Ishikawa (cell line): ENCODE results near the gene SNX17.
A peak's percentile ranks its signal among the peaks of the same experiment; 100 is the strongest.

ENCODE experiments used
- CEBPB ChIP-seq: IDR thresholded peaks from 2 replicates; pipeline ENCODE4 v1.6.1; 2012
- CREB1 ChIP-seq: IDR thresholded peaks from 2 replicates; pipeline ENCODE4 v1.6.1; 2012; ENCODE audit warnings: low read depth
- EGR1 ChIP-seq: IDR thresholded peaks from 2 replicates; pipeline ENCODE4 v1.6.1; 2012
- EP300 ChIP-seq: IDR thresholded peaks from 2 replicates; pipeline ENCODE4 v1.6.1; 2012; ENCODE audit warnings: borderline replicate concordance
- FOXM1 ChIP-seq: IDR thresholded peaks from 2 replicates; pipeline ENCODE4 v1.6.1; 2012; ENCODE audit warnings: low read depth, borderline replicate concordance
- MAX ChIP-seq: IDR thresholded peaks from 2 replicates; pipeline ENCODE4 v1.6.1; 2012
- NFIC ChIP-seq: IDR thresholded peaks from 2 replicates; pipeline ENCODE4 v1.6.1; 2012
- RAD21 ChIP-seq: IDR thresholded peaks from 2 replicates; pipeline ENCODE4 v1.6.1; 2012; ENCODE audit warnings: low read depth
- REST ChIP-seq: IDR thresholded peaks from 2 replicates; pipeline ENCODE4 v1.6.1; 2012; ENCODE audit warnings: low read depth, mild to moderate bottlenecking
- TAF1 ChIP-seq: IDR thresholded peaks from 2 replicates; pipeline ENCODE4 v1.6.1; 2012; ENCODE audit warnings: low read depth, mild to moderate bottlenecking
- TCF12 ChIP-seq: IDR thresholded peaks from 2 replicates; pipeline ENCODE4 v1.6.1; 2012; ENCODE audit warnings: low read depth
- TEAD4 ChIP-seq: IDR thresholded peaks from 2 replicates; pipeline ENCODE4 v1.6.1; 2012
- USF1 ChIP-seq: IDR thresholded peaks from 2 replicates; pipeline ENCODE4 v1.6.1; 2012
- YY1 ChIP-seq: IDR thresholded peaks from 2 replicates; pipeline ENCODE4 v1.6.1; 2012; ENCODE audit warnings: low read depth
- ZBTB7A ChIP-seq: IDR thresholded peaks from 2 replicates; pipeline ENCODE4 v1.6.1; 2012; ENCODE audit warnings: low read depth

SNX17 gene

GRCh38 chr2:27370026-27370815 is at the start of gene SNX17, which contains the start of gene EIF2B4:
SNX17 (plus strand) TSS chr2:27370616; CDS start chr2:27370744, 128 bp downstream.
EIF2B4 (minus strand) TSS chr2:27370338; CDS start chr2:27370314, 24 bp downstream.
- TF ChIP-seq CREB1: peak; percentile 72
- TF ChIP-seq EGR1: peak; percentile 49; the same call in 1 of the 2 replicates
- no peak for TF ChIP-seq CEBPB
- peak; percentile 97 for TF ChIP-seq ZBTB7A
- TF ChIP-seq TEAD4: no peak
- no peak for TF ChIP-seq FOXM1
- TF ChIP-seq RAD21: peak; percentile 64
- peak; percentile 35; the same call in 1 of the 2 replicates for TF ChIP-seq EP300
- TF ChIP-seq YY1: peak; percentile 94
- no peak; the same call in none of the 2 replicates for TF ChIP-seq USF1
- peak; percentile 88 for TF ChIP-seq TCF12
- TF ChIP-seq NFIC: no peak; the same call in none of the 2 replicates
- no peak for TF ChIP-seq REST
- peak; percentile 86 for TF ChIP-seq MAX
- TF ChIP-seq TAF1: peak; percentile 99

- TF ChIP-seq YY1: 0 out of 2 replicates have a peak, but pooled peaks have one; percentile 37
- TF ChIP-seq USF1: no peak
- TF ChIP-seq ZBTB7A: no peak
- peak; percentile 51 for TF ChIP-seq RAD21
- TF ChIP-seq CREB1: peak; percentile 44; the same call in 1 of the 2 replicates
- peak; percentile 72; the same call in 1 of the 2 replicates for TF ChIP-seq TCF12
- TF ChIP-seq MAX: 0 out of 2 replicates have a peak, but pooled peaks have one; percentile 20
- peak; percentile 70 for TF ChIP-seq NFIC
Observed at GRCh38 chr2:27320958-27321543, 49.4 kb upstream of the SNX17 start.

GRCh38 chr2:27322301-27322765 is 48.1 kb upstream of the SNX17 start:
- TF ChIP-seq NFIC: no peak
- TF ChIP-seq ZBTB7A: no peak
- no peak for TF ChIP-seq CEBPB
- TF ChIP-seq FOXM1: no peak
- TF ChIP-seq CREB1: no peak
- TF ChIP-seq YY1: no peak
- TF ChIP-seq MAX: no peak
- no peak for TF ChIP-seq EP300
- no peak for TF ChIP-seq TAF1
- TF ChIP-seq EGR1: no peak
- TF ChIP-seq RAD21: no peak
- no peak for TF ChIP-seq TEAD4
- no peak for TF ChIP-seq REST
- TF ChIP-seq TCF12: no peak
- no peak for TF ChIP-seq USF1

GRCh38 chr2:27322766-27323595 is 47.4 kb upstream of the SNX17 start, which contains the start of gene MPV17:
MPV17 (minus strand) TSS chr2:27323097; CDS start chr2:27322517, 580 bp downstream.
- peak; percentile 58 for TF ChIP-seq CREB1
- peak; percentile 36; the same call in 1 of the 2 replicates for TF ChIP-seq EGR1
- TF ChIP-seq RAD21: no peak
- 0 out of 2 replicates have a peak, but pooled peaks have one; percentile 14 for TF ChIP-seq FOXM1
- peak; percentile 51 for TF ChIP-seq TCF12
- peak; percentile 13; the same call in 1 of the 2 replicates for TF ChIP-seq TEAD4
- peak; percentile 98 for TF ChIP-seq USF1
- TF ChIP-seq MAX: peak; percentile 94
- no peak for TF ChIP-seq REST
- no peak for TF ChIP-seq NFIC
- TF ChIP-seq ZBTB7A: no peak
- TF ChIP-seq TAF1: peak; percentile 91
- no peak for TF ChIP-seq CEBPB
- TF ChIP-seq EP300: no peak
- peak; percentile 79 for TF ChIP-seq YY1
